Measurements from ENCODE around the gene SERPINA4. TPM values are rescaled to one million over a fixed set of nuclear protein-coding genes. Genes with fewer than 3 reads are reported as not detected.

SERPINA4 gene
- total and polyA plus RNA-seq, 2 experiments from 2014 or later, result not detected

DNA sequence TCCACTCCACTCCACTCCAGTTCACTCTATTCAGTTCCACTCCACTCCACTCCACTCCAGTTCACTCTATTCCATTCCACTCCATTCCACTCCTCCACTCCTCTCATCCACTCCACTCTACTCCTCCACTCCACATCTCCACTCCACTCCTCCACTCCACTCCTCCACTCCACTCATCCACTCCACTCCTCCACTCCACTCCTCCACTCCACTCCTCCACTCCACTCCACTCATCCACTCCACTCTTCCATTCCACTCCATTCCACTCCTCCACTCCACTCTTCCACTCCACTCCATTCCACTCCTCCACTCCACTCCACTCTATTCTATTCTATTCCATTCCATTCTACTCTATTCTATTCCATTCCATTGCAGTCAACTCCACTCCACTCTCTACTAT lies 29.8 kb downstream of the SERPINA4 start:
- Mint-ChIP-seq H3K9me3 (peaks cover 13% of the 10 kb centered on the region), H3K27ac (no peak overlapping the region), H3K4me3 (no peak overlapping the region), H3K4me1 (no peaks in the 10 kb centered on the region), H3K27me3 (ENCODE audit: insufficient read depth, low read depth, poor library complexity) (peaks cover 7% of the 10 kb centered on the region), H3K36me3 (ENCODE audit: low read depth) (peaks cover 8% of the 10 kb centered on the region; the same call in 2 of the 3 replicates)
- Histone ChIP-seq H3K27me3 (ENCODE audit: insufficient read depth) (no peaks in the 10 kb centered on the region), H3F3A (replicated peaks; ENCODE audit: low read depth) (no peaks in the 10 kb centered on the region), H3K4me1 (ENCODE audit: insufficient read depth) (no peaks in the 10 kb centered on the region), H4K20me1 (replicated peaks; ENCODE audit: insufficient read depth) (no peaks in the 10 kb centered on the region), H3K27ac (ENCODE audit: low read depth) (no peak overlapping the region), H3K4me2 (no peak overlapping the region), H3K36me3 (ENCODE audit: insufficient read depth) (no peaks in the 10 kb centered on the region), H3K79me2 (replicated peaks; ENCODE audit: insufficient read depth) (no peaks in the 10 kb centered on the region), H2AFZ (no peak overlapping the region), H3K4me3 (no peak overlapping the region), H3K9me2 (ENCODE audit: insufficient read depth) (no peaks in the 10 kb centered on the region)
- ATAC-seq (no peak), DNase-seq (ENCODE audit: low spot score) (no peak)
- TF ChIP-seq, protein P1, sequence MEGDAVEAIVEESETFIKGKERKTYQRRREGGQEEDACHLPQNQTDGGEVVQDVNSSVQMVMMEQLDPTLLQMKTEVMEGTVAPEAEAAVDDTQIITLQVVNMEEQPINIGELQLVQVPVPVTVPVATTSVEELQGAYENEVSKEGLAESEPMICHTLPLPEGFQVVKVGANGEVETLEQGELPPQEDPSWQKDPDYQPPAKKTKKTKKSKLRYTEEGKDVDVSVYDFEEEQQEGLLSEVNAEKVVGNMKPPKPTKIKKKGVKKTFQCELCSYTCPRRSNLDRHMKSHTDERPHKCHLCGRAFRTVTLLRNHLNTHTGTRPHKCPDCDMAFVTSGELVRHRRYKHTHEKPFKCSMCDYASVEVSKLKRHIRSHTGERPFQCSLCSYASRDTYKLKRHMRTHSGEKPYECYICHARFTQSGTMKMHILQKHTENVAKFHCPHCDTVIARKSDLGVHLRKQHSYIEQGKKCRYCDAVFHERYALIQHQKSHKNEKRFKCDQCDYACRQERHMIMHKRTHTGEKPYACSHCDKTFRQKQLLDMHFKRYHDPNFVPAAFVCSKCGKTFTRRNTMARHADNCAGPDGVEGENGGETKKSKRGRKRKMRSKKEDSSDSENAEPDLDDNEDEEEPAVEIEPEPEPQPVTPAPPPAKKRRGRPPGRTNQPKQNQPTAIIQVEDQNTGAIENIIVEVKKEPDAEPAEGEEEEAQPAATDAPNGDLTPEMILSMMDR (conservative IDR thresholded peaks at IDR 0.05; ENCODE audit: low read depth in 2 of 2), result no peak
- TF ChIP-seq, protein P2, sequence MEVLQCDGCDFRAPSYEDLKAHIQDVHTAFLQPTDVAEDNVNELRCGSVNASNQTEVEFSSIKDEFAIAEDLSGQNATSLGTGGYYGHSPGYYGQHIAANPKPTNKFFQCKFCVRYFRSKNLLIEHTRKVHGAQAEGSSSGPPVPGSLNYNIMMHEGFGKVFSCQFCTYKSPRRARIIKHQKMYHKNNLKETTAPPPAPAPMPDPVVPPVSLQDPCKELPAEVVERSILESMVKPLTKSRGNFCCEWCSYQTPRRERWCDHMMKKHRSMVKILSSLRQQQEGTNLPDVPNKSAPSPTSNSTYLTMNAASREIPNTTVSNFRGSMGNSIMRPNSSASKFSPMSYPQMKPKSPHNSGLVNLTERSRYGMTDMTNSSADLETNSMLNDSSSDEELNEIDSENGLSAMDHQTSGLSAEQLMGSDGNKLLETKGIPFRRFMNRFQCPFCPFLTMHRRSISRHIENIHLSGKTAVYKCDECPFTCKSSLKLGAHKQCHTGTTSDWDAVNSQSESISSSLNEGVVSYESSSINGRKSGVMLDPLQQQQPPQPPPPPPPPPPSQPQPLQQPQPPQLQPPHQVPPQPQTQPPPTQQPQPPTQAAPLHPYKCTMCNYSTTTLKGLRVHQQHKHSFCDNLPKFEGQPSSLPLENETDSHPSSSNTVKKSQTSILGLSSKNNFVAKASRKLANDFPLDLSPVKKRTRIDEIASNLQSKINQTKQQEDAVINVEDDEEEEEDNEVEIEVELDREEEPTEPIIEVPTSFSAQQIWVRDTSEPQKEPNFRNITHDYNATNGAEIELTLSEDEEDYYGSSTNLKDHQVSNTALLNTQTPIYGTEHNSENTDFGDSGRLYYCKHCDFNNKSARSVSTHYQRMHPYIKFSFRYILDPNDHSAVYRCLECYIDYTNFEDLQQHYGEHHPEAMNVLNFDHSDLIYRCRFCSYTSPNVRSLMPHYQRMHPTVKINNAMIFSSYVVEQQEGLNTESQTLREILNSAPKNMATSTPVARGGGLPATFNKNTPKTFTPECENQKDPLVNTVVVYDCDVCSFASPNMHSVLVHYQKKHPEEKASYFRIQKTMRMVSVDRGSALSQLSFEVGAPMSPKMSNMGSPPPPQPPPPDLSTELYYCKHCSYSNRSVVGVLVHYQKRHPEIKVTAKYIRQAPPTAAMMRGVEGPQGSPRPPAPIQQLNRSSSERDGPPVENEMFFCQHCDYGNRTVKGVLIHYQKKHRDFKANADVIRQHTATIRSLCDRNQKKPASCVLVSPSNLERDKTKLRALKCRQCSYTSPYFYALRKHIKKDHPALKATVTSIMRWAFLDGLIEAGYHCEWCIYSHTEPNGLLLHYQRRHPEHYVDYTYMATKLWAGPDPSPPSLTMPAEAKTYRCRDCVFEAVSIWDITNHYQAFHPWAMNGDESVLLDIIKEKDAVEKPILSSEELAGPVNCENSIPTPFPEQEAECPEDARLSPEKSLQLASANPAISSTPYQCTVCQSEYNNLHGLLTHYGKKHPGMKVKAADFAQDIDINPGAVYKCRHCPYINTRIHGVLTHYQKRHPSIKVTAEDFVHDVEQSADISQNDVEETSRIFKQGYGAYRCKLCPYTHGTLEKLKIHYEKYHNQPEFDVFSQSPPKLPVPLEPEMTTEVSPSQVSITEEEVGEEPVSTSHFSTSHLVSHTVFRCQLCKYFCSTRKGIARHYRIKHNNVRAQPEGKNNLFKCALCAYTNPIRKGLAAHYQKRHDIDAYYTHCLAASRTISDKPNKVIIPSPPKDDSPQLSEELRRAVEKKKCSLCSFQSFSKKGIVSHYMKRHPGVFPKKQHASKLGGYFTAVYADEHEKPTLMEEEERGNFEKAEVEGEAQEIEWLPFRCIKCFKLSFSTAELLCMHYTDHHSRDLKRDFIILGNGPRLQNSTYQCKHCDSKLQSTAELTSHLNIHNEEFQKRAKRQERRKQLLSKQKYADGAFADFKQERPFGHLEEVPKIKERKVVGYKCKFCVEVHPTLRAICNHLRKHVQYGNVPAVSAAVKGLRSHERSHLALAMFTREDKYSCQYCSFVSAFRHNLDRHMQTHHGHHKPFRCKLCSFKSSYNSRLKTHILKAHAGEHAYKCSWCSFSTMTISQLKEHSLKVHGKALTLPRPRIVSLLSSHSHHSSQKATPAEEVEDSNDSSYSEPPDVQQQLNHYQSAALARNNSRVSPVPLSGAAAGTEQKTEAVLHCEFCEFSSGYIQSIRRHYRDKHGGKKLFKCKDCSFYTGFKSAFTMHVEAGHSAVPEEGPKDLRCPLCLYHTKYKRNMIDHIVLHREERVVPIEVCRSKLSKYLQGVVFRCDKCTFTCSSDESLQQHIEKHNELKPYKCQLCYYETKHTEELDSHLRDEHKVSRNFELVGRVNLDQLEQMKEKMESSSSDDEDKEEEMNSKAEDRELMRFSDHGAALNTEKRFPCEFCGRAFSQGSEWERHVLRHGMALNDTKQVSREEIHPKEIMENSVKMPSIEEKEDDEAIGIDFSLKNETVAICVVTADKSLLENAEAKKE (CRISPR knock-in tag; IDR thresholded peaks at IDR 0.05), result no peak

DNA sequence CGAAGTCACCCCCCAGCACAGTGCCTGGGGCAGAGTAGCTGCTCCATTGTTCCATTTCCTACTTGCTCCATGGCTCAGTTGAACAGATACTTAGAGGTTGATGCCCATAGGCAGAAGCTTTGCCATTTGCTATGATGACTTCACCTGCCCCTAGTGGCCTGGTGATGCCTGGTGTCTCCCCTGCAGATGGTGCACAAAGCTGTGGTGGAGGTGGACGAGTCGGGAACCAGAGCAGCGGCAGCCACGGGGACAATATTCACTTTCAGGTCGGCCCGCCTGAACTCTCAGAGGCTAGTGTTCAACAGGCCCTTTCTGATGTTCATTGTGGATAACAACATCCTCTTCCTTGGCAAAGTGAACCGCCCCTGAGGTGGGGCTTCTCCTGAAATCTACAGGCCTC lies 30.6 kb downstream of the SERPINA4 start:
- H4K20me1 ChIP-seq (replicated peaks; ENCODE audit: insufficient read depth), result no peaks in the 10 kb centered on the region
- ATAC-seq (no peak), DNase-seq (ENCODE audit: low spot score) (no peak)
- Mint-ChIP-seq H3K4me1 (no peaks in the 10 kb centered on the region), H3K27me3 (ENCODE audit: insufficient read depth, low read depth, poor library complexity) (peaks cover 7% of the 10 kb centered on the region), H3K9me3 (peaks cover 13% of the 10 kb centered on the region), H3K27ac (no peak overlapping the region), H3K4me3 (no peak overlapping the region), H3K36me3 (ENCODE audit: low read depth) (peaks cover 8% of the 10 kb centered on the region; the same call in 2 of the 3 replicates)
- H3K4me1 ChIP-seq (ENCODE audit: insufficient read depth), result no peaks in the 10 kb centered on the region
- no peak overlapping the region for H3K27ac ChIP-seq (ENCODE audit: low read depth)
- H3K9me2 ChIP-seq (ENCODE audit: insufficient read depth), result no peaks in the 10 kb centered on the region
- H3K4me3 ChIP-seq, result no peak overlapping the region
- no peak overlapping the region for H2AFZ ChIP-seq
- no peaks in the 10 kb centered on the region for H3F3A ChIP-seq (replicated peaks; ENCODE audit: low read depth)
- H3K4me2 ChIP-seq, result no peak overlapping the region
- no peaks in the 10 kb centered on the region for H3K36me3 ChIP-seq (ENCODE audit: insufficient read depth)
- no peaks in the 10 kb centered on the region for H3K27me3 ChIP-seq (ENCODE audit: insufficient read depth)
- H3K79me2 ChIP-seq (replicated peaks; ENCODE audit: insufficient read depth), result no peaks in the 10 kb centered on the region
- TF ChIP-seq, protein P2 (CRISPR knock-in tag; IDR thresholded peaks at IDR 0.05), result no peak
- no peak for TF ChIP-seq EZH2 (IDR thresholded peaks at IDR 0.05; ENCODE audit: low read depth, unreplicated experiment)
- TF ChIP-seq EZH2phosphoT487 (IDR thresholded peaks at IDR 0.05; ENCODE audit: unreplicated experiment), result no peak

All from GM23338 (cell line).